K562 (cell line): ENCODE data around the gene SEZ6.

ENCODE experiments used
- KLF16 ChIP-seq: IDR thresholded peaks from 2 replicates; pipeline ENCODE4 v1.6.1; 2016; ENCODE audit warnings: antibody characterized with exemption
- RCOR1 ChIP-seq, 2 experiments: IDR thresholded peaks; 2 replicates each; pipeline ENCODE4 v1.6.1; 2012; ENCODE audit warnings: low read depth in 2 of 2, low read length in 2 of 2, borderline replicate concordance in 1 of 2, improper control_type of control experiment in 1 of 2
- ZNF253 ChIP-seq: fragments of 250-450 bp; sonication (Bioruptor Pico); conservative IDR thresholded peaks from 2 replicates; pipeline ENCODE4 v1.6.1; 2021; ENCODE audit warnings: mild to moderate bottlenecking

DNA sequence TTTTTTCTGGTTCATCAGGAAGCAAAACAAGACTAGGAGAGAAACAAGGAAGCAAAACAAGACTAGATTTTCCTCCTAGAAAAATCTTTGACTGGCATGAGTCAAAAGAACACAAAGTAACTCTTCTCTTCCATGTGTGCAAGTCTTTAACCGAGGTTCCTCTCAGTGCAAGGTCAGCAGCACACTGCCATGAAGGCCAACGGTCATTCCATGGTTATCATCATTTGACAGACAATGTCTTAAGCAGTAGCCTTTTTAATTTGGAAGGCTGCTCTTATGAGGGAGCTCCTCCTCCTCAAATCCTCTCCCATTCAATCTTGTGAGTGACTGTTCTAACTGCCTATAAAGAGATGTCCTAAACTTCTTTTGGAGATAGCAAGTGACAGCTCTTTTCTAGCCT lies 87.5 kb downstream of the SEZ6 start:
- TF ChIP-seq RCOR1 (IDR thresholded peaks at IDR 0.05; ENCODE audit: borderline replicate concordance in 1 of 2, low read depth in 2 of 2, low read length in 2 of 2) (no peak), KLF16 (no peak), ZNF253 (CRISPR knock-in tag) (no peak)
